Measurements from ENCODE around the gene NUP50.

Gene NUP50

GRCh38 chr22:45199723-45200122 lies 36.0 kb downstream of the NUP50 start:
- no peak for TF ChIP-seq CTCF (IDR thresholded peaks at IDR 0.05; ENCODE audit: control insufficient read depth, extremely low read depth, insufficient read depth)
- no peak for DNase-seq (ENCODE audit: low read depth)

GRCh38 chr22:45200230-45200629 lies 36.5 kb downstream of the NUP50 start:
- DNase-seq (ENCODE audit: low read depth): no peak
- no peak for TF ChIP-seq CTCF (IDR thresholded peaks at IDR 0.05; ENCODE audit: control insufficient read depth, extremely low read depth, insufficient read depth)
- no peak overlapping the region for H3K4me3 ChIP-seq (ENCODE audit: low read depth, low read length)

More at GRCh38 chr22:45199723-45200122, 36.0 kb downstream of the NUP50 start:
- H3K4me3 ChIP-seq (ENCODE audit: low read depth, low read length): no peak overlapping the region

- no peak overlapping the region for H3K4me3 ChIP-seq (ENCODE audit: low read depth, low read length)
- no peak for TF ChIP-seq CTCF (IDR thresholded peaks at IDR 0.05; ENCODE audit: control insufficient read depth, extremely low read depth, insufficient read depth)
- no peak for DNase-seq (ENCODE audit: low read depth)
Measured at GRCh38 chr22:45200860-45201511, 37.3 kb downstream of the NUP50 start.

- no peak for DNase-seq (ENCODE audit: low read depth)
- H3K4me3 ChIP-seq (ENCODE audit: low read depth, low read length): no peak overlapping the region
- TF ChIP-seq CTCF (IDR thresholded peaks at IDR 0.05; ENCODE audit: control insufficient read depth, extremely low read depth, insufficient read depth): no peak
Measured at GRCh38 chr22:45201678-45202332, 38.1 kb downstream of the NUP50 start.

- no peak for TF ChIP-seq CTCF (IDR thresholded peaks at IDR 0.05; ENCODE audit: control insufficient read depth, extremely low read depth, insufficient read depth)
- H3K4me3 ChIP-seq (ENCODE audit: low read depth, low read length): no peak overlapping the region
- no peak for DNase-seq (ENCODE audit: low read depth)
Measured at GRCh38 chr22:45202333-45203149, 38.8 kb downstream of the NUP50 start.

- no peak overlapping the region for H3K4me3 ChIP-seq (ENCODE audit: low read depth, low read length)
- DNase-seq (ENCODE audit: low read depth): no peak
- no peak for TF ChIP-seq CTCF (IDR thresholded peaks at IDR 0.05; ENCODE audit: control insufficient read depth, extremely low read depth, insufficient read depth)
Measured at GRCh38 chr22:45203150-45203951, 39.6 kb downstream of the NUP50 start.
